HG03135 (cell line): ENCODE results near the gene C22orf39.

ENCODE experiments used
- ATAC-seq: cut with Tn5 transposase; IDR thresholded peaks from one replicate; pipeline ENCODE4 v1.9.1; 2021; ENCODE audit warnings: mild to moderate bottlenecking, moderate library complexity; ENCODE audit not compliant: unreplicated experiment

The C22orf39 gene

DNA sequence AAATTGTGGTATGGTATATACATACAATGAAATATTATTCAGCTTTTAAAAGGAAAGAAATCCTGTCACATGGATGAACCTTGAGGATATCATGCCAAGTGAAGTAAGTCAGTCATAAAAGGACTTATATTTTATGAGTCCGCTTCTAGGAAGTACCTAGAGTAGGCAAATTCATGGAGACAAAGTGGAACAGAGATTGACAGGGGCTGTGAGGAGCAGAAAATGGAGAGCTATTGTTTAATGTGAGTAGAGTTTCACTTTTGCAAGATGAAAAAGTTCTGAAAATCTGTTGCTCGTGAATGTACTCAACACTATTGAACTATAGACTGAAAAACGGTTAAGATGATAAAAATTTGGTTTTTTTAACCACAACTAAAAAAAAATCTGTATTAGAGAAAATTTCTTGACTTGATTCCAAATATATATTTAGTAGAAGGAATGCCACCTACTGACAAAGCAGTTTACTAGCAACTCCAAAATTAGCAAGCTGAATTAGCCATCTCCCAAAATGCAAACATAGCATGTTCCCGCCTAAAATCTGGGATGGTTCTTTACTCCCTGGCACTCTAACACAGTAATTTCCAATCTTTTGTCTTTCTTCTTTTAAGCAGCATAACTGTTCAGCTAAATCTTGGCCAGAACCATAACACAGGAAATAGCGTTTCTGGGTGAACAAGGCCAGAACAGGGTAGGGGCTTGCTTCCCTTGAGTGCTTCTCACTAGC is 30.0 kb upstream of the C22orf39 start:
- no peak for ATAC-seq

DNA sequence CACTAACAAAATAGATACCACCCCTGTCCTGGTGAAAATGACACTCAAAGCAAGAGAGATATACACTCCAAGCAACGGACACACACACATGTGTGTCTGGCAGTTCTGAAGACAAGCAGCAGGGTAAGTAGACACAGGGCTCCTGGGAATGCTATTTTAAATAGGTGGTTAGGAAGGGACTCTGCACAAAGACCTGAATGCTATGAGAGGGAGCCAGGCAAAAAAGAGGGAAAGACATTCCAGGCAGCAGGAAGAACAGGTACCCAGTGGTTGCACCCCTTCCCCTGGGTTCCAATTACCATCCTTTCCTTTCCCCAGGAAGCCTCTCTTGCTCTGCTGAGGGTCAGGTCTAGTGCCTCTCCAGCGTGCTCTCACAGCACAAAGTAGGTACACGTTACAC is 28.5 kb upstream of the C22orf39 start:
- ATAC-seq = no peak

DNA sequence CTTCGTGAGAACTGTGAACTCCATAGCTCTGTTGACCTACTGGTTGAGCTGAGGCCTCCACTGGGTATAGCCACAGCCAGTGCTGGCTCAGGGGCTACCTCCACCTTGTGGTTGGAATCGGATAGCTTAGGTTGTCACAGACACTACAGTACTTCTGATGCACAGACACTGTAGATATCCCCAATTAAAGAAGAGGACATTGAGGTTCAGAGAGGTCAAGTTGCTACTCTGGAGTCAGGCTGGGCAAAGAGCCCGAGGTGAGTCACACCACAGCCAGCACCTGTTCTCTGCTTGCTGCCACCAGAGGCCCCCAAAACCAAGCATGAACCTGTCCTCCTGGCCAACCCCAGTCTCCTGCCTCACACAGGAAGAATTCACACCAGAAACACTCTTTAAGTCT is 26.1 kb upstream of the C22orf39 start:
- no peak for ATAC-seq

DNA sequence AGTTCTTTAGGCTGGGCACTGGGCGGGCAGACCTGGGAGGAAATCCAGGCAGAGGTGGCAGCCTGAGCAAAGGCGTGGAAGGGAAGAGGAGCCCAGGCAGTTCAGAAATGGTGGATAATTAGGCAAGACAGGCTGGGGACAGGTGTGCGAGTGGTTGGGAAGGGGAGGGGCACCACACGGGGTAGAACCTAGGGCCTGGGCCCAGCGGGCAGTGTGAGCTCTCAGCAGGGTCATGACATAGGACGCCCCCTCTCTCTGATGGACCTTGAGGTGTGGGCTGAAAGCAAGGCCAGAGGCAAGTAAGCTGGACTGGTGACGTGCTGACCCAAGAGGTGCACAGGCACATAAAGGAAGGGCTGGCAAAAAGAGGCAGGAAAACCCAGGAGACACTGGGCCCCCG is 24.7 kb upstream of the C22orf39 start:
- no peak for ATAC-seq

DNA sequence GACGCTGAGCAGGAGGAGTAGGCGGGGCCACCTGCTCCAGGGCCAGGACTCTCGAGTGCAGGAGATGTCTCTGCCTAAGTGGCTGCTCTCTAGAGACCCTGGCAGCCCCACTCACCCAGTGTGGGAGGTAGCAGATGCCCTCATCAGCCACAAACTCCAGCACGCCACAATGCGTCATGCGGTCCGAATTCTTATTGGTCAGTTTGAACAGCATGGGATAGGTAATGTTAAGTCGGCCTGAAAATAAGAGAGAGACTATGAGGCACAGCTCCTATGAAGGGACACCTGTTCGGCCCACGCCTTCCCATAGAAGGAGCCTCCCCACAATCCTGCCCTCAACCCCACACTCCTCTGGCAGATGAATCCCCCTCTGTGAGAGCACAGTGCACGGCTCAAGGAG is 24.1 kb upstream of the C22orf39 start:
- no peak for ATAC-seq

DNA sequence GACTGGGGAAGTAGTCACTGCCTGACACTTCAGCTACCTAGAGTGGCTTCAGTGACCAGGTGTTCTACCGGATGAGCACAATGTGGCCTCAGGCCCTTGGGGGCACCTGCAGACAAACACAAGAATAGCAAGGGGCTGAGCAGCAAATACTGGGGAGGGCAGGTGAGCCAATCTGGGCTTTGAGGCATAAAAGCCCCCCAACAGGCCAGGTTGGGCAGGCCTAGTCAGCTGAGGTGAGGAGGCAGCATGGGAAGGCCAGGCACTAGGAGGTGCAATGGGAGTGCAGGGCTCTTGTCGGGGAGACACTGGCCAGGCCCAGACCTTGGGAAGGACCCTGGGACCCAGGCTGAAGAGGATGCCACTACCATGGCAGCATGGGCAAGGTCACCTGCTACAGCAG is 22.5 kb upstream of the C22orf39 start:
- no peak for ATAC-seq

DNA sequence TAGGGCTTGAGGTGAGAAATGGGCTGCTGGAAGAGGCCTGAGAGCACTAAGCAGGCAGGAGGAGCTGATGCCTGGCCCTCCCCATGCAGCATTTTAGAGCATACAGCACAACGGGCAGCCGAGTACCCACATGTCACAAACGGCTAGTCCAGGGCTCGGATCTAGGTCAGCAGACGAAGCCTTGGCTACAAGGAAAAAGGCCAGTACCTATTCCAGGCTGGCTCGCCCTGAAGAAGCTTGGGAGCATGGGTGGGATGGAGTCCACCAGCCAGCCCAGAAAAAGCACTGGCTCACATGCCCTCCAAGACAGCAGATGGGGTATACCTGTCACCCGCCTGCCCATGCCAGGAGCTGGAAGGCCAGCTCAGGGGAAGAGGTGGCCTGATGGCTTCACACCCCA is 21.9 kb upstream of the C22orf39 start:
- no peak for ATAC-seq

DNA sequence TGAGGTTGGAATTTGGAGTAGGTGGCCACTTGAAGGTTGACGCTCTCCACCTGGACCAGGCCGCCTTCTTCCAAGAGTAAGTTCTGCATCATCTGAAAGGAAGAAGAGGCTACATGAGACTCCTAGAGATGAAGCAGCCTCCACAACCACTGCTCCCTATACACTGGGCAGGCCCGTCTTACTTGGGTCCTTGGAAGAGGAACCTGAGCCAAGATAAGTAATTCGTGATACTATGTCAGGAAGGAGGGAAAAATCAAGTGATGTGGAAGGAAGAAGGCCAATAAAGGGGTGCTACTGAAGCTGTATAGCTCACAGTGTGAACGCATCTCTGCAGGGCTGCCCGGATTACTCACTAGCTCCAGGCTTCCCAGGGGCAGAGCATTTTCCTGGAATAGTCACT is 20.4 kb upstream of the C22orf39 start:
- no peak for ATAC-seq

DNA sequence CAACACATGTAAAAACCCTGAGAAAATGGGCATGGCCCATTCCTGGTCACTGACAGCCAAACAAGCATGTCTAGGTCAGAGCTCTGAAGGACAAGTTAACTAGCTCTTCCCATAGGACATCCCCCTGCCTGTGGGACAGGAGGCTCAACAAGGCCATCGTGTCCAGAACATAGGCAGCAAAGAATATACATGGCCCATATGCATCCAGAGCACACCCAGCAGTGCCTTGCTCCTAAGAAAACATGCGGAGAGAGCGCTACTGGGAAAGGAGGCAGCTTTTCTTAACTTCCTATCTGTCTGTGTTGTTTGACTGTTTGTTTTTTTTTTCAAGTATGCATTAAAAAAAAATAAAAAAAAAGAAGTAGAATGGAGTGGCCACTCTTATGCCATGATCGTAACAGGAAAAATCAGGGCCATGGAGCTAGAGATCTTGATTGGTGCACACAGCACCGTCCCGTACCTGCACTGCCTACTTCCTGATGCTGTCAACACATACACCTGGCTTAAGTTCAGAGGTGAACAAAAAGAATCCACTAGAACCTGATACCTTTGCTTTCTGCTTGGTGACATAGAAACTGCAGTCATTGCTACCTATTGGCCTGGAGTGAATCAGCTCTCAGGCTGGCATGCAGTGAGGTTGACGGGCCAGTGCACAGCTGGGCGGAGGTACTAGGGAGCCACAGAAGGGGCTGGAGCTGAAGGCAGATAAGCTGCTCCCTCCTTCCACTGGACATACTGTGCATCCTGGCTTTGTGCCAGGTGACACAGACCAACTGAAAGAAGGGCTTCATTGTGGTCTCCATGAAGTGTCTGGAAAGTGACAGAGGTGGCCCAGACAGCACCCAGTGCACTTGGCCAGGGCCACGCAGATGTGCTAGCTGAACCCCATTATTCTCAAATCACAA is 19.6 kb upstream of the C22orf39 start:
- ATAC-seq = no peak

DNA sequence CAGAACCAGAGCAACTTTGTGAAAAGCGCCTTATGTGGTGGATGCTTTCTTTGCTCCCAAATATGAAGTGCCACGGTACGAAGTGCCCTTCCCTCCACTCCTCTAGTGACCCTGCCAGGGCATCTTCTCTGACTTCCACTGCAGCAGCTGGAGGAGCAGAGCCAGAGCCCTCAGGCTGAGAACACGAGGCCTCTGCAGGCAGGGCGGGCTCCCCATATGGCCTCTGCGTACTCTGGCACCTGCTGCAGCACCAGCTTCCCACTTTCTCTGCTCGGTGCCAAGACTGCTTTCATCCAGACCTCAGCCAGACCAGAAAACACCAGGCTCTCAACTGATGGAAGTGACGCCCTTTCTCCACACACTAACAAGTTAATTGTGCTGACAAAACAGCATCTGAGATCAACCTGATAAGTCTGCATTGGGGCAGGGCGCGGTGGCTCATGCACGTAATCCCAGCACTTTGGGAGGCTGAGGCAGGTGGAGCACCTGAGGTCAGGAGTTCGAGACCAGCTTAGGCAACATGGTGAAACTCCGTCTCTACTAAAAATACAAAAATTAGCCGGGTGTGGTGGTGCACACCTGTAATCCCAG is 18.7 kb upstream of the C22orf39 start:
- no peak for ATAC-seq

DNA sequence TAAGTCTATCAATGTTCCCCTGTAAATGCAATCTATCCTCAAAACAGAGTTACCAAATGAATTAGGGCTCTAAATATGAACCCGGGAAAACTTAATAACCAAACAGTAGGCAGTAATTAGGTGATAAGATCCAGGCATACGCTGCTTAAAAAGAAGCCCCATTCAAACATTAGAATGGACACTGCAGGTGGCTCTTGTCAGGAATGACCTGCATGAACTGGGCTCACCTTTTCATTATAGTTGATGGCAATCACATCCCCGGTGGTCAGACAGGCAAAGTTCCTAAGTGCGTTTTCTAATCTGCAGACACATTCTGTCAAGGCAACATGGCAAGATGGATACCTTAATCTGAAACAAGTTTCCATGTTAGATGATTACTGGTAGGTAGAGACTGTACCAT is 17.5 kb upstream of the C22orf39 start:
- ATAC-seq = no peak

DNA sequence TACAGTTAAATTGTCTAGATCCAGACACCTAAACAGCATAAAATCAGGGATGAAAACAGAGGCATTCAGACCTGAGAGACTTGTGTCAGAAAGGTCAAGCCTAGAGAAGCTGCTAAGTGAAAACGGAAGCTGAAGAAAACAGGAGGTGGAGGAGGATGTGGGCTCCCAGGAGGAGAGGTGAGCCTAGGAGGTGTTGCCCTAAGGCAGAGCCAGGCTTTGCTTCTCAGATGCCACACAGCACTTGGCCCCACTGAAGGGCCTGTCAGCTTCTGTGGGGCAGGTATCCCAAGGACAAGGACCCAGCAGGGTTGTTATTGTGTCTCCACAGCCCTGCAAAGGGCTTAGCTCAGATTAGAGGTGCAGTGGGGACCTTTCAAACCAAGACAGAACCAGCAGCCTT is 17.0 kb upstream of the C22orf39 start:
- ATAC-seq = no peak

DNA sequence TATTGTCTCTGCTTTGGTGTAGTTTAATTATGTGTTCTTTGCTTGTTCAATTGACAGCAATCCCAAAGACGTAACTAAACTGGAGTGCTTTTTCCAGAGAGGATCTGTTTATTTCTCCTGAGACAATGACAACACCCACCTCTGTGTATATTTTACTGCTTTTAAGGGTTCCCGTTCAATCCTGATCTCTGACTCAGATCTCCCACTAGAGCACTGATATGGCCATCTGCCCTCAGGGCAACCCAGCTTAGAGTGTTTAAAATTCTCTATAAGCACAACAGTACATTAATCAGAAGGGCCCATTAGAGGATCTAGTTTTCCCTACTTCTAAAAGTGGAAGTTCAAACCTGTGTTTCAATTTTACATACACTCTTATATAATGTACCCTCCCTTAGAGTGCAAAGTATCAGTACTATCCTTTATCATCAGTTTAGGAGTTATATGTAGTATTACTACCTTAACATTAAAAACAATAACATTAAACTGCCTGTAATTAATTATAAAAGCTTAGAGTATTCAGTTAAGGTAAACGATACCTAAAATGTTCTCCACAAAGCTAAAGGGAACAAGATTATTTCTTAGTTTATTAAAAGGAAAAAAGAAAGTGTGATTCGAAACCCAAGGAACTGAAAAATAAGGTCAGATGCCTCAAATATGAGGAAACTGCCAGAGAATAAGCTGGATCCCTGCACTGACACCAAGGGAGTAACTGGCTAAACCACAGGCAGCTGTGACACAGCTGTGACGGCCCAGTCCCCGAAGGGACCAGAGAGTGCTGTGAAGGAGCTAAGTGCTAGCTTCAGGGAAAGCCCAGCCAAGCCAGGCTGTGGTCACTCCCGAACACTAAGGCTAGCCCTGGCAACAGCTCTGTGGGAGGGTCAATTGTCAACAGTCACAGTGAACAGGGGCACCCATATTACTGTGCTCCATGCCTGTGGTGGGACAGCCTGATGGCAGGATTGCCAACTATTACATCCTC is 16.3 kb upstream of the C22orf39 start:
- ATAC-seq = no peak

DNA sequence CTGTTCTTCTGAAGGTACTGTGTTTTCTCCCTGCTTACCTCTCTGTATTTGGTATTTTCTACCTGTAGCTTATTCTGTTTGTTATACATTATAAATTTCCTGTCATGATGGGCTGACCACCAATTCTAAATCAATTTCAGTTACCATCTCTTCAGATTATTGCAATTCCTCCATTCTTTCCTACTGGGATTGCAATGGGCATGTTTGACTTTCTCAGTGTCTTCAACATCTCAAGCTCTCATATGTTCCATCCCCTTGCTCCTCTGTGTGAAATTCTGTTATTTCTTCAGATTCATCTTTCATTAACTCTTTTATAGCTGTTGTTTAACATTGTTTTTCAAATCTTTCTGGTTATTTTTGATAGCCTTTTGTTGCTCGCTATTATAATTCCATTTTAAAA is 15.5 kb upstream of the C22orf39 start:
- no peak for ATAC-seq

DNA sequence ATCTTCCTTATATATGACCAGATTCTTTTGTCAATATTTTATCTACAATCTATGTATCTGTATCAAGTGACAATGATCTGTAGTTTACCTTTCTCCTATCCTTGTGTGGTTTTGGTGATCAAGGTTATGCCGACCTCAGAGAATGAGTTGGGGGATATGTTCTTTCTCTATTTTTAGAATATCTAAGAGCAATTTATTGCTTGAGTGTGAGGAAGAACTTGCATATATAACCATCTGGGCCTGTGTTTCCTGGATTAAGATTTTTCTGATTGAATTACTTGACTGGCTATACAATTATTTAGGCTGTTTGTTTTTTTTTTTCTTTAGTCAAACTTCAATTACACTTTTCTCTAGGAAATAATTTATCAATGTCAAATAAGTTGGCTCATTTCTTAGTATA is 14.0 kb upstream of the C22orf39 start:
- ATAC-seq = no peak

DNA sequence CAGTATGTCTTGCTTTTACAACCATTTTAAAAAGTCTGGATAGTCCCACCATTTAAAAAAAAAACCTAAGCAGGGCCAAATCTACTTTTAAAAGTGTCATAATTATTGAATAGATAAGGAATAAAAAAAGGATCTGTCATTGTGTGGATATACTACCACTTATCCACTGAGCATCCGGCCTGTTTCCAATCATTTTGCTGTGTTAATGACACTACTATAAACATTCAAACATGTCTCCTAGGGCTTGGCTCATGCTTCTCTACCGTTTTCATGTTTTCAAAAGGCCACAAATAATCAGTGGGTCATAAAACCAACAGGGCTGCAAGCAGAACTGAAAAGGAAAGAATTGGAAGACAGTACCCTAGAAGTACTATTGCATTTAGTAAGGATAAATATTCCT is 12.5 kb upstream of the C22orf39 start:
- ATAC-seq = no peak

DNA sequence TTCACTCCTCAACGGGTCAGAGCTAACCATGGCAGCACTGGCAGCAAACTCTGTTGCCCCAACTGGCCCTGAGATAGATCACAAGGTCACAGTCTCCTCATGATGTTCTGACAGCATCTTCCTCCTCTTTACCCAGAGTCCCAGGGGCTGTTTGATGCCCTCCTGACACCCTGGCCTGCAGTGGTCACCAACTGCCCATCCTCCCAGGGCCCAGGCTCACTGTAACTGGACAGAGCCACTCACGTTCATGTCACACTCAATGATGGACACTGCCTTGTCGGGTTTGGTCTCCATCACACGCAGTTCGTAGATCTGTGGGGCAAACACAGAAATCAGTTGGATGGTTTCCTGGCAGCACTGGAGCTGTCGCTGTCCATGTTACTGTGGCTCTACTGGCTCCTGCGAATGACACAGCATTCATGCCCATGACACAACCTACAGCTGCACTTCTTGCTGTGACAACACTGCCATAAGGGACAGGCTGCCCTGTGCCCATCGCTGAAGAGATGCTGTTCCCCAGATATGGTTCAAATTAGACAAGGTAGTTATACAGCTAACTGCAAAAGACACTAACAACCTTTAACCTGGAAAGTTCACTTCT is 10.4 kb upstream of the C22orf39 start:
- ATAC-seq = no peak

DNA sequence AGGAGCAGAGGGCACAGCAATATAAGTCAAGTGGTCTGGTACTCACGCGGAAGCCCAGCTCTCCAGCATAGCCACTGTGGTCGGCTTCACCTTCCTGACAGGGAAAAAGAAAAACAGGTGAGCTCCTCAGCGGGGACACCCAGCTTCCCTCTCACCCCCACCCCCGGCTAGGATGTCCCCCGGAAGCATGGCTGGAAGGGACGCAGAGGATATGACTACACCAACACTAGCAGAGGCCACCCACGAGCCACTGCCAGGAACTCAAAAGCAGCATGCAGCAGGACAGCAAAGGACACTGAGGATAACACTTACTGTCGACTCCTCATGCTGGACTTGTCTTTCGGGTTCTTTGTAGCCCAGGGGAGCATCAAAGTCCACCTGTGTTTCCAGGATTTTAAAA is 9.0 kb upstream of the C22orf39 start:
- ATAC-seq = no peak

DNA sequence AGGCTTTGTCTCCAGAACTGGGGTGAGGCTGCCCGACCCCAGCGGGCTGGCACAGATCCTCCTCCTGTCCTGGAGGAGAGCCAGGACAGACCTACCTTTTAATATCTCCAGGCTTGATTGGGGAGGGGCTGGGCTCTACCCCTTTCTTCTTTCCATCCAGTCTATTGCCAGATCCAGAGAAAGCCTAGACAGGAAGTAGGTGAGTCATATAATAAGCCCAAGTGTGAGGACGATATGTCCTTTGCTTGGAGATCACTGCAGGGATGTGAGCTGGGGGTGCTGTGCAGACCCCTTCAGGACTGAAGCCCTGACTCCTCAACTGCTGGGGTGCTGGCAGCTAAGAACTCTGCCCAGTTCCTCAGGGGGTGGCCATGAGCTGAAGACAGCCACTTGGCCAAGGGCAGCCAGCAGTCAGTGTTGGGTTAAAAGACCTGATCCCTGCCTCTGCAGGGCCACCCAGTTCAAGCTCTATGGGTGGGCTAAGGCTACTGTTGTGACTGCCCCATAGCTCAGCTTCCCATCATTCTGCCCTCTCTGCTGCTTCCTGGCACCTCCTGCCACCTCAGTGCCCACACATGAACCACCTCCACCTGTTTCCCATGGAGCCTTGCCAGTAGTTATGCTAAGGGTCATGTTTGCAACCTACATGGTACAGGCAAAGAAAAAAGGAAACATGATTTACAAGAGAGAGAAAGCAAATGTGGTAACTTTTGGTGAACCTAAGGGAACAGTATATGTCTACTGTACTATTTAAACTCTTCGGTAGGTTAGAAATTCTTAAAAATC is 8.3 kb upstream of the C22orf39 start:
- no peak for ATAC-seq

DNA sequence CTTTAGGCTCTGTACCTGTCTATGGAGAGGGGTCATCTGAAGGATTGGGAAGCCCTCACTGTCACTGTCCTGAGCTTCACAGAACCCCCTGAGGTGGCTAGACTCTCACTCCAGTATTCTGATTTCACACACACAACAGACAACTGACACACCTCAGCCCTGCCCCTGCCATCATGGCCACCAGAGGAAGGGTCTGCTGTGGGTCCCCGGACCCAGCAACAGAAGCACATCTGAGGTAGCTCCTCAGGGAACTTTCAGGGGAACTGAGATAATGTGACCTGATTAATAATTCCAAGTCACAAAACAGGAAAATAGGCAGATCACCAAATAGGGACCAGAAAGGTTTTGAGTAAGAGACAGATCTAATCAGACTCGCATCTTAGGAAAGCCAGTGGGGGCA is 7.5 kb upstream of the C22orf39 start:
- ATAC-seq = no peak
